Loucy (cell line): ENCODE measurements around the gene CHIA.

Source experiments
- H2AFZ ChIP-seq: fragments of 200-600 bp; sonication (generic); 2 replicates; pipeline ENCODE4 v1.6.0; 2016; ENCODE audit warnings: antibody characterized with exemption, mild to moderate bottlenecking, low read length, moderate library complexity
- H3F3A ChIP-seq: fragments of 200-600 bp; 2 replicates; pipeline ENCODE4 v1.6.0; 2016; ENCODE audit warnings: antibody characterized with exemption, low read depth, mild to moderate bottlenecking
- H3K27me3 ChIP-seq: fragments of 200-600 bp; sonication (generic); 2 replicates; pipeline ENCODE4 v1.6.1; 2014; ENCODE audit warnings: low read length, mild to moderate bottlenecking; ENCODE audit not compliant: insufficient read depth, poor library complexity, severe bottlenecking
- H3K36me3 ChIP-seq: fragments of 200-600 bp; sonication (generic); 2 replicates; pipeline ENCODE4 v1.6.1; 2016; ENCODE audit warnings: low read length; ENCODE audit not compliant: insufficient read depth
- H3K4me1 ChIP-seq: fragments of 200-600 bp; sonication (generic); 2 replicates; pipeline ENCODE4 v1.5.1; 2014; ENCODE audit warnings: low read length, mild to moderate bottlenecking; ENCODE audit not compliant: insufficient read depth, poor library complexity, severe bottlenecking
- H3K4me2 ChIP-seq: fragments of 200-600 bp; sonication (generic); 2 replicates; pipeline ENCODE4 v1.6.0; 2014; ENCODE audit warnings: antibody characterized with exemption, low read length, low read depth, mild to moderate bottlenecking; ENCODE audit not compliant: poor library complexity, severe bottlenecking
- H3K4me3 ChIP-seq: fragments of 200-600 bp; sonication (generic); 2 replicates; pipeline ENCODE4 v1.5.1; 2014; ENCODE audit warnings: low read length, mild to moderate bottlenecking, mixed read lengths; ENCODE audit not compliant: poor library complexity, severe bottlenecking
- H3K79me2 ChIP-seq: fragments of 200-600 bp; sonication (generic); 2 replicates; pipeline ENCODE4 v1.6.1; 2014; ENCODE audit warnings: low read length; ENCODE audit not compliant: insufficient read depth
- H3K9ac ChIP-seq: fragments of 200-600 bp; sonication (generic); 2 replicates; pipeline ENCODE4 v1.6.0; 2014; ENCODE audit warnings: mild to moderate bottlenecking, low read depth, low read length, moderate library complexity; ENCODE audit not compliant: poor library complexity, severe bottlenecking
- H3K9me2 ChIP-seq: fragments of 200-600 bp; sonication (generic); replicated peaks from 2 replicates; pipeline ENCODE4 v1.6.1; 2016; ENCODE audit warnings: low read depth, low read length, mixed read lengths
- H3K9me3 ChIP-seq: fragments of 200-600 bp; sonication (generic); 2 replicates; pipeline ENCODE4 v1.6.1; 2014; ENCODE audit warnings: mild to moderate bottlenecking, antibody characterized with exemption, low read length, low read depth; ENCODE audit not compliant: insufficient read depth
- H4K20me1 ChIP-seq: fragments of 200-600 bp; sonication (generic); 2 replicates; pipeline ENCODE4 v1.6.0; 2014; ENCODE audit warnings: antibody characterized with exemption, low read length, mild to moderate bottlenecking; ENCODE audit not compliant: insufficient read depth, poor library complexity, severe bottlenecking
- CTCF ChIP-seq: fragments of 200-600 bp; sonication (generic); conservative IDR thresholded peaks from 2 replicates; pipeline ENCODE4 v1.5.1; 2014; ENCODE audit warnings: mild to moderate bottlenecking, antibody characterized with exemption, low read length
- EZH2phosphoT487 ChIP-seq: fragments of 200-600 bp; IDR thresholded peaks from 2 replicates; pipeline ENCODE4 v1.6.1; 2018; ENCODE audit warnings: antibody characterized with exemption, mild to moderate bottlenecking, moderate library complexity, borderline replicate concordance

Gene CHIA

GRCh38 chr1:111346089-111346885 lies 55.6 kb downstream of the CHIA start:
- Histone ChIP-seq H3K79me2 (no peaks in the 10 kb centered on the region), H3K9me3 (no peaks in the 10 kb centered on the region), H3K4me3 (peak overlapping the region; percentile 82), H3K4me2 (peak overlapping the region; percentile 90), H2AFZ (peak overlapping the region; percentile 99), H3K27me3 (no peaks in the 10 kb centered on the region), H4K20me1 (no peaks in the 10 kb centered on the region), H3K9me2 (no peaks in the 10 kb centered on the region), H3K4me1 (peaks cover 15% of the 10 kb centered on the region), H3F3A (no peaks in the 10 kb centered on the region), H3K9ac (peak overlapping the region; percentile 61), H3K36me3 (no peaks in the 10 kb centered on the region)
- TF ChIP-seq CTCF (peak; percentile 45), EZH2phosphoT487 (no peak)

GRCh38 chr1:111347026-111347425 lies 56.4 kb downstream of the CHIA start:
- Histone ChIP-seq H3K9me3 (no peaks in the 10 kb centered on the region), H3F3A (no peaks in the 10 kb centered on the region), H3K9me2 (no peaks in the 10 kb centered on the region), H4K20me1 (no peaks in the 10 kb centered on the region), H3K27me3 (no peaks in the 10 kb centered on the region), H2AFZ (no peak overlapping the region), H3K9ac (no peak overlapping the region), H3K4me1 (peaks cover 15% of the 10 kb centered on the region), H3K36me3 (no peaks in the 10 kb centered on the region), H3K79me2 (no peaks in the 10 kb centered on the region), H3K4me3 (no peak overlapping the region), H3K4me2 (no peak overlapping the region)
- TF ChIP-seq CTCF, result no peak
- TF ChIP-seq EZH2phosphoT487, result no peak

GRCh38 chr1:111351700-111352099 lies 61.0 kb downstream of the CHIA start:
- no peaks in the 10 kb centered on the region for H3K9me3 ChIP-seq
- peaks cover 3% of the 10 kb centered on the region; the same call in 1 of the 2 replicates for H3F3A ChIP-seq
- H4K20me1 ChIP-seq, result no peaks in the 10 kb centered on the region

More at GRCh38 chr1:111351700-111352099, 61.0 kb downstream of the CHIA start:
- Histone ChIP-seq H3K79me2 (no peaks in the 10 kb centered on the region), H3K9me2 (no peaks in the 10 kb centered on the region), H3K27me3 (no peaks in the 10 kb centered on the region), H3K4me1 (peaks cover 13% of the 10 kb centered on the region), H3K4me3 (no peak overlapping the region), H3K36me3 (no peaks in the 10 kb centered on the region), H2AFZ (no peak overlapping the region), H3K9ac (no peak overlapping the region), H3K4me2 (no peak overlapping the region)
- TF ChIP-seq CTCF (no peak), EZH2phosphoT487 (no peak)
